Choroid plexus epithelial cell (primary cell): ENCODE results near the gene TMPRSS6.

Source experiments
- DNase-seq: peaks from one replicate; pipeline ENCODE4 v3.0.0-alpha.2; 2010; ENCODE audit warnings: low read depth
- H3K4me3 ChIP-seq: 2 replicates; pipeline ENCODE4 v1.5.1; 2011; ENCODE audit warnings: low read depth, mild to moderate bottlenecking, control low read depth, low read length, moderate library complexity
- TF ChIP-seq, protein P1 (sequence below): conservative IDR thresholded peaks from 2 replicates; pipeline ENCODE4 v1.5.1; 2011; ENCODE audit warnings: low read depth, mild to moderate bottlenecking, control low read depth, inconsistent platforms, low read length, moderate library complexity

The TMPRSS6 gene

DNA sequence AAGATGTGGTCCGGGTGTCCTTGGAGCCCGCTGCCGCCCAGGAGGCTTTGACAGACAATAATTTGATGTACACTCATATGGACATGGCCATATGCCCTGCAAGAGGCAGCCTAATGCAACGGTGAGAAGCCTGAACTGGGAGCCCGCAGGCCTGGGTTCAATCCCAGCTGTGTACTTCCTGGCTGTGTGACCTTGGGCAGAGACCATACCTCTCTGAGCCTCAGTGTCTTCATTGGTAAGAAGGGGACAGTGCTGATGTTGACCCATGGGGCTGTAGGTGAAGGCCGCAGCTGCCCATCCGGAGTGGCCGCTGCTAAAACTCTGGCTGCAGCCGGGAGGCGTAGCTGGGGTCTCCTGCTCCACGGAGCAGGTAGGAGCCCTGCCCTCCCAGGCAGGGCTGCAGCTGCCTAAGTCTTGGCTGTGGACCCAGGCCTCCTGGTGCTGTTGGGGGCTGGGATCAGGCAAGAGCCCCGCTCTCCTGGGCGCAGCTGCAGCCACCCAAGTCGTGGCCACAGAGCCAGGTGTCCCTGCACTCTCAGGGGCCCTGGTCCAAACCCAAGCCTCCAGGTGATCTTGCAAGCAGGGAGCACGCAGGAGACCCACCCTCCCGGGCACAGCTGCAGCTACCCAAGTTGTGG, 31.3 kb upstream of the TMPRSS6 start:
- TF ChIP-seq, protein P1, sequence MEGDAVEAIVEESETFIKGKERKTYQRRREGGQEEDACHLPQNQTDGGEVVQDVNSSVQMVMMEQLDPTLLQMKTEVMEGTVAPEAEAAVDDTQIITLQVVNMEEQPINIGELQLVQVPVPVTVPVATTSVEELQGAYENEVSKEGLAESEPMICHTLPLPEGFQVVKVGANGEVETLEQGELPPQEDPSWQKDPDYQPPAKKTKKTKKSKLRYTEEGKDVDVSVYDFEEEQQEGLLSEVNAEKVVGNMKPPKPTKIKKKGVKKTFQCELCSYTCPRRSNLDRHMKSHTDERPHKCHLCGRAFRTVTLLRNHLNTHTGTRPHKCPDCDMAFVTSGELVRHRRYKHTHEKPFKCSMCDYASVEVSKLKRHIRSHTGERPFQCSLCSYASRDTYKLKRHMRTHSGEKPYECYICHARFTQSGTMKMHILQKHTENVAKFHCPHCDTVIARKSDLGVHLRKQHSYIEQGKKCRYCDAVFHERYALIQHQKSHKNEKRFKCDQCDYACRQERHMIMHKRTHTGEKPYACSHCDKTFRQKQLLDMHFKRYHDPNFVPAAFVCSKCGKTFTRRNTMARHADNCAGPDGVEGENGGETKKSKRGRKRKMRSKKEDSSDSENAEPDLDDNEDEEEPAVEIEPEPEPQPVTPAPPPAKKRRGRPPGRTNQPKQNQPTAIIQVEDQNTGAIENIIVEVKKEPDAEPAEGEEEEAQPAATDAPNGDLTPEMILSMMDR = no peak
- no peak for DNase-seq
- no peak overlapping the region for H3K4me3 ChIP-seq

DNA sequence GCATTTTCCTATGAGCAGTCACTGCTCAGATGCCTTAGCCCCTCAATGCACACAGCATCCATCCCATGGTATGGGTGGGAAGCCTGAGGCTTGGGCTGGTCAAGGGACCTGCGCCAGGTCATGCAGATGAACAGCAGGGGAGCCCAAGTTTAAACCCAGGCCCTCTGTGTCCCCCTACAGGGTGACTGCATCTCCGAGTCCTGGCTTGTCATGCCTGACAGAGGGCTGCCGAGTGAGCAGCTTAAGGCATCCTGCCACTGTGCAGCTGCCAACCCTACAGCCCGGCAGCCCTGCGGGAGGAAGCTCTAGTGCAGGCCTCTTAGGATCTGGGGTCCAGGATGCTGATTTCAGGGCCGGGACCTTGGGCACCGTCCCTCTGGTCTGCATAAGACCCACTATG, 30.2 kb upstream of the TMPRSS6 start:
- TF ChIP-seq, protein P1 = no peak
- no peak for DNase-seq
- H3K4me3 ChIP-seq = no peak overlapping the region

DNA sequence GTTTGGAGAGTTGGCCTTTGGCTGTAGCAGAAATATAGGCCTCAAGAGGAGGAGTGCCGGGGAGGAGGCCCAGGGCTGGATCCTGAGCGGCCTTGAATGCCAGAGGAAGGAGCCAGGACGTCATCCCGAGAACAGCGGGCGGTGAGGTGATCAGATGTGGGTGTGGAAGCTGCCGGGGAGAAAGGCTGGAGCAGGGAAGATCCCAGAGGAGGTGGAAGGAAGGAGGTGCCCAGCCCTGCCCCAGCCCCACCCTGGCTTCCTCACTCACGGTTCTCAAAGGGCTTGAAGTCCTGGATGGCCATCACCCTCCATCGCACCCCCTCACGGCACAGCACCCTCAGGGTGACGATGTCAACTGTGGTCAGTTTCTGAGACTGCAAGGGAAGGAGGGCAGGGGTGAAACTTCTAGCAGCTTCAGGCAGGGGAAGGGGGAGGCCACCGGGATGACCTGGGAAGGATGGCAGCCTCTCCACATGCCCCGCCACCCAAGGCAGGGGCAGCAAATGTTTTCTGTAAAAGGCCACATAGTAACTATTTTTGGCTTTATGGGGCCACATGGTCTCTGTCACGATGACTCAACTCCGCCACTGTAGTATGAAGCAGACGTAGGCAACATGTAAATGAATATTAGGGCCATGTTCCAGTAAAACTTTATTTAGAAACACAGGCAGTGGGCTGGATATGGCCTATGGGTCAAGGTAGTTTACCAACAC, 29.5 kb upstream of the TMPRSS6 start:
- DNase-seq = no peak
- TF ChIP-seq, protein P1 = no peak
- no peak overlapping the region for H3K4me3 ChIP-seq

DNA sequence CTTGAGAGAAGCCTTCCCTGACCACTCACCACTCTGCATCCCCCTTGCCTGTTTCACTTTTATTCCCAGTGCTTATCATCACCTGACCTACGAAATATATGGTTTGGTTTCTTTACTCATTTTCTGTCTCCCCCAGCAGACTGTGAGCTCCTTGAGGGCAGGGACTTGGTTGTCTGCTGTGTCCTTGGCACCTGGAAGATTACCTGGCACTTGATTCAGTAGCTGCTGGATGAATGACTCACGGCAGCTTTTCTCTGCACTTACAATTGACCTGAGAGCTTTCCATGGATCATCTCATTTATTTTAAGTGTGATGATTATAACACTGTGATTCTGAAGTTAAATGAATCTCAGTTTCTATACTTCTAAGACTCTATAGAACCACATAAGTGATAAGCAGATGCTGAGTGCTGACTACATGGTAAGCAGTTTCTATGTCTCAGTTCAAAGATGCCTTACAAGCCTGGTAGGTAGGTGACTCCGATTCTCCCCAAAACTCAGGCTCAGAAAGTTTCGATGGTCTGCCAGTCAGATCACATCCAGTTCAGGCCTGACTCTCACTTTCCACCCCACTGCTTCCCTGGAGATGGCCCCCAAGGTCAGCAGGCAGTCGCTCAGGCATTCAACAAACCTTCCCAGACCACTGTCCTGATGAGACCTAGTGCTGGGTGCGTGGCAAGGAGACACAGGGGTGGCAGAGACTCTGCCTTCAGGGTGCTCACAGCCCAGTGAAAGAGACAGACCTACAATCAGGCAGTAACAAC, 28.6 kb upstream of the TMPRSS6 start:
- no peak for DNase-seq
- TF ChIP-seq, protein P1 = no peak
- no peak overlapping the region for H3K4me3 ChIP-seq

DNA sequence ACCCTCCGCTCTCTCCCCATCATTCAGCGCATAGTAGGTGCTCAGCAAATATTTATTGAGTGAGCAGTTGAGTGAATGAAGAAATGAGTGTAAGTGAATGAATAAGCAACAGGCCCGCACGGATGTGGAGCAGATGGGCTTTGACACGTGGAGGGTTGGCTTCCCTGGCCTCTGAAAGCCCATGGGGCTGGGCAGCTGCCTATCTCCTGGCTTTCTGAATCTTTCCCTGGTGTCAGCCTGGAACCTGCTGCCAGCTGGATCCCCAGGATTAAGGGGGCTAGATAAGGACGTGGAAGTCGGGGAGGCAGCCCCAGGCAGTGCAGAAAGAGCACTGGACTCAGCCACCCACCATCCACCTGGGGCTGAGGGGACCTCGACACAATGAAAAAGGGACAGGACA, 27.6 kb upstream of the TMPRSS6 start:
- TF ChIP-seq, protein P1 = no peak

DNA sequence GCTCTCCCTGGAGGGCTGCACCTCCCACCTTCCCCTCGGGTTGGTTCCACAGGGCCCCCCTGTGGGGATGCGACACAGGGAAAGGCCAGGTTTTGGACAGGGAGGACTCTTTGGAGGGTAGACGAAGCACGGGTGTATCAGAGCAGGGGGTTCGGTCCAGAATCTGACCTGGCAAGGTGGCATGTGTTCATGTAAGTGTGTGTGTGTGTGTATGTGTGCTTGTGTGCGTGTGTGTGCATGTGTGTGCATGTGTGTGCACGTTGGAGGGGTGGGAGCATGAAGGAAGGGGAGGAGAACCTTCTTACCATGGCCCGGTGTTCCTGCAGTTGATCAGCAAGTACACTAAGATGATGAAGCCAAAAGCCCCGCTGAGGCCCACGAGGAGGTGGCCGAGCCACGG, 25.5 kb upstream of the TMPRSS6 start:
- TF ChIP-seq, protein P1 = no peak

More for the DNA sequence above, 27.6 kb upstream of the TMPRSS6 start:
- no peak for DNase-seq
- no peak overlapping the region for H3K4me3 ChIP-seq

More for the DNA sequence above, 25.5 kb upstream of the TMPRSS6 start:
- no peak for DNase-seq
- H3K4me3 ChIP-seq = no peak overlapping the region
